ENCODE measurements around the gene FERMT2.
"Not testable (repeated sequence)": the region's sequence is repeated elsewhere in the genome, so short reads cannot be mapped to it uniquely, and the experiment has no call there.

FERMT2 gene

DNA sequence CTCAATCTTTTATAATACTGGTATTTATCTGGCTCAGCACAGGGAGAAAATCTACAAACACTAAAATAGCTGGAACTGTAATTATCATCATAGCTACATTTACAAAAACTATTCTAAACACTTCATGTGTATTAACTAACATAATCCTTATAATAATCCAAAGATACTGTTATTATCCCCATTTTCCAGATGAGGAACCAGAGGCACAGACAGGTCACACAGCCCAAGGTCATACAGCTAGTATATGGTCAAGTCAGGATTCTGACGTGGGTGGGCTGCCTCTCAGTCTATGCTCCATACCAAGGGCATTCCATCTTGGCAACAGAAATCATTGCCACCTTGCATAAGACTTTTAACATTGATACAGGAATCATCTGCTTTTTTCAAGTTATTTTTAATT lies 11.4 kb downstream of the FERMT2 start:
- no peak for DNase-seq

GRCh38 chr14:52937869-52938268 lies 13.0 kb downstream of the FERMT2 start:
- no peak for DNase-seq

- no peak for DNase-seq
Measured at GRCh38 chr14:52937306-52937705, 13.5 kb downstream of the FERMT2 start.

GRCh38 chr14:52936437-52936836 lies 14.4 kb downstream of the FERMT2 start:
- no peak for DNase-seq

DNA sequence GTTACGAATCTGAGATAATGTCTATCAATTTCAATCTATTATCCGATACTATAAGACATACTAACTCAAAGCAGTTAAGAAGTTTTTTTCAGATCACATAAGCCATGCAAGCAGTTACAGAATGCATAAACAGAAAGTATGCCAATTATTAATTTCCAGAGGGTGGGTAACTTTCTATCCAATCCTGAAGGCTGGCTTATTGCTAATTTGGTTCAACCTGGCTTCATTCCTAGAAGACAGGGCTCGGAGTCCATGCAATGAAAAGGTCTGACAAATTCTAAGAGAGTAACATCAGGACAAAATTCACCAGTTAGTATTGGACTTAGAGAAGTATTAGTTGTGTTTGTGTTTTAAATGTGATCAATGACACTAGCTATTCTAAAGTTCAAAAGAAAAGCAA lies 15.0 kb downstream of the FERMT2 start:
- DNase-seq = no peak

- DNase-seq = no peak
Measured at GRCh38 chr14:52934762-52935161, 16.1 kb downstream of the FERMT2 start.

DNA sequence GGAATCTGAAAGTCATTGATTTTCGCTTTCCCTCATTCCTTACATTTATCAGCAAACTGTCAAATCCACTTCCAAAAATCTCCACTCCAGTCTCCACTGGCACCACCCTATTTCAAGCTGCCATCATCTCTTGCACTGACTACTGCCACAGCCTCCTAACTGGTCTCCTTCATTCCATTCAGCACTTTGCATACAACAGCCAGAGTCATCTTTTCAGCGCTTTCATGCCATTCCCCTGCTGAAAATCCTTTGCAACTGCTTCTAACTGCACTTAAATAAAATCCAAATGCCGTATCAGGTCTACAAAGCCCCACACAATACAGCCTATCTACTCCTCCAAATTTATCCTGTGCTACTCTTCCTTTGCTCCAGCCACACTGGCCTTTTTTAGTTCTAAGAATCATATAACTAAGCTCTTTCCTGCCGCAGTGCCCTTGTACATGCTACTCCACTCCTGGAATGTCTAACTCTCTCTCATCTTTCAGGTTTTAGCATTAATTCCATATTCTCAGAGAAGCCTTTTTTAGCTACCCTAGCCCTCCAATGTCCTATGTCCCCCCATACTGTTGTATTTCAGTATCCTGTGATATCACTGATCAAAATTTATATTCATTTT lies 21.6 kb downstream of the FERMT2 start:
- DNase-seq = no peak

GRCh38 chr14:52926953-52927352 lies 23.9 kb downstream of the FERMT2 start:
- DNase-seq = no peak

- no peak for DNase-seq
Measured at GRCh38 chr14:52923902-52924575, 26.8 kb downstream of the FERMT2 start.

- DNase-seq = peak; percentile 41
Measured at GRCh38 chr14:52922656-52923055, 28.2 kb downstream of the FERMT2 start.

DNA sequence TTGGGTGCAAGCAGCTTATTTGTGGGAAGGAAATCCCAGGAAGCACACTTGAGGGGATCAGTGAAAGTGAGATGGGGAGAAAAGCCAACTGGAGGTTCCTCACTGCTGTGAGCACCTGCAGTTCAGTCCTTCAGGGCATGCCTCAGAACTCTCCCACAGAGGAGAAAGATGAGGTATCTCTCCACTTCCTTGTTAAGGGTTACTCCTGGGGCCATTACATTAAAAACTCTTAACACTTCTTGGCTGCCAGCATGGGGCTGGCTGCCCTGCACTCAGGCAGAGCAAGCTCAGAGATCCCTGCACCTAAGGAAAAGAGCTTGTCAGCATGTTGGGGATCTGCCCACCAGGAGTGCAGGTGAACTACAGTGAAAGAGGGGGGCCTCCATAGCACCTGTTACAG lies 28.8 kb downstream of the FERMT2 start:
- DNase-seq = no peak

DNA sequence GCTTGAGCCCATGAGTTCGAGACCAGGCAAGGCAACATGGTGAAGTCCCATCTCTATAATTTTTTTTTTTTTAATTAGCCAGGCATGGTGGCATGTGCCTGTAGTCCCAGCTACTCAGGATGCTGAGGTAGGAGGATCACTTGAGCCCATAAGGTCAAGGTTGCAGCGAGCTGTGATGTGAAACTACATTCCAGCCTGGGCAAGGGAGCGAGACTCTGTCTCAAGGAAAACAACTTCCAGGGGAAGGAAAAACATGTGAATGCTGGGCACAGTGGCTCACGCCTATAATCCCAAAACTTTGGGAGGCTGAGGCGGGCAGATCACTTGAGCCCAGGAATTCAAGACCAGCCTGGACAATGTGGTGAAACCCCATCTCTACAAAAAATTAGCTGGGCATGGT lies 30.4 kb downstream of the FERMT2 start:
- DNase-seq = not testable (repeated sequence)

GRCh38 chr14:52919971-52920370 lies 30.9 kb downstream of the FERMT2 start:
- peak; percentile 35 for DNase-seq

DNA sequence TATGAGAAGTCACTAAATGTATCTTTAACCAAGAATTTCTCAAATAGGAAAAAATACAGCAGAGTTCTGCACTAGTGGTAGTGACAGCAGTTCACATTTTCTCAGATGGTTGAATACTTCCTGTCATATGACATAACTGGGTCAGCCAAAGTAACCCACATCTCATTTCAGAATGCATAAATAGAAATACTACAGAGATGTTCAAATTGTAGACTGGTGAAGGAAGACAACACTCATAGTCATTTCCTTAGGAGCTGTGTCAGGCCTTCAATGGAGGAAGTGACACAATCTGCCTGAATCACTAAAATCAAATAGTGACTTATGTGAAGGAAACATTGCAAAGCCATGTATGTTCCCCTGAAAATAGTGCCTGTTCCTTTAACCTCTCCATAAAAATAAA lies 32.4 kb downstream of the FERMT2 start:
- peak; percentile 60 for DNase-seq

GRCh38 chr14:52917735-52918134 lies 33.1 kb downstream of the FERMT2 start:
- no peak for DNase-seq

DNA sequence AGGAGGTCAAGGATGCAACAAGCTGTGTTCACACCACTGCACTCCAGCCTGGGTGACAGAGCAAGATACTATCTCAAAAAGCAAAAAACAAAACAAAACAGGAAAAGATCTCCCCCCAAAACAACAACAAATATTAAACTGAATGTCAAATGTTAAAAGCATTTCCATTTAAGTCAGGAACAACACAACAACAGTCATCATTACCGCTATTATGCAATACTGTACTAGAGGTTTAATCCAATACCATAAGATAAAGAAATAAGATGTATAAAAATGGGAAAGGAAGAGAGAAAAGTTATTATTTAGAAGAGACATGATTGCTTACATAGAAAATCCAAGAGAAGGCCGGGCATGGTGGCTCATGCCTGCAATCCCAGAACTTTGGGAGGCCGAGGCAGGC lies 36.6 kb downstream of the FERMT2 start:
- DNase-seq = no peak

GRCh38 chr14:52913271-52913670 lies 37.6 kb downstream of the FERMT2 start:
- no peak for DNase-seq

- no peak for DNase-seq
Measured at GRCh38 chr14:52911904-52912303, 38.9 kb downstream of the FERMT2 start.

DNA sequence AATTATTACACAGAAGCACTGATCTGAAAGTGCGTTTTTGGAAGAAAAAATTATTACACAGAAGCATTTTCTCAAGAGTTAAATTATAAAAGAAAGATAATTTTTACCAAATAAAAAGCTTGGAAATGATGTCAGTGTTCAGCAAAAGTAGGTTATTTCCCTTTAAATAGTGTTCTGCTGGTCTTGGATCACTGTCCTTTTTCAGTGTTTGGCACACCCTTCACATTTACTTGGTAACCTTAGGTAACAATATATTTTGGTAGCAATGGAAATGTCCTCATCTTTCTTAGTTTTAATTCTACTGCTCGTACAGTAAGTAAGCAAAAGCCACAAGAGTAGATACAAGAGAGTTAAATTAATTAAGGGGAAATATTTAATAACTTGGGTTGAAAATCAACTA lies 40.3 kb downstream of the FERMT2 start:
- no peak for DNase-seq

- no peak for DNase-seq
Measured at GRCh38 chr14:52907949-52908348, 42.9 kb downstream of the FERMT2 start.

GRCh38 chr14:52906141-52906601 lies 44.7 kb downstream of the FERMT2 start:
- DNase-seq = peak; percentile 92

DNA sequence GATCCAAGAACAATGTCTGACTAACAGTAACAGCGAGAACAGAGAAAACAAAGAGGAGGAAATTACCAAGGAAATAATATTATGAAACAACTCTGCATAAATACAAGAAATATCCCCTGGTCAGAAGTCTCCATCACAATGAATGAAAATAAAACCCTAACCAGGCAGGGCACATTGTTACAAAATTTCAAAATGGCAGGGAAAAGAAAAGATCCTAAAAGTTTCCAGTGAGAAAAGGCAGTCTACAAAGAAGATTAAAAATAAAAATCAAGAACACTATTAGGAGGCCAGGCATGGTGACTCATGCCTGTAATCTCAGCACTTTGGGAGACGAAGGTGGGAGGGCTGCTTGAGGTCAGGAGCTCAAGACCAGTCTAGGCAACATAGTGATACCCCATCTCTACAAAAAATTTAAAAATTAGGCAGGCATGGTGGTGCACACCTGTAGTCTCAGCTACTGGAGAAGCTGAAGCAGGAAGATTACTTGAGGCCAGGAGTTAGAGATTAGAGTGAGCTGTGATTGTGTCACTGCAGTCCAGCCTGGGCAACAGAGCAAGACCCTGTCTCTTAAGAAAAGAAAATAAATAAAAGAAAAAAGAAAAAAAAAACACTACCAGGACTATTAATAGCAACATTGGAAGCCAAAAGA lies 47.8 kb downstream of the FERMT2 start:
- peak; percentile 47 for DNase-seq

- DNase-seq = no peak
Measured at GRCh38 chr14:52901357-52901980, 49.4 kb downstream of the FERMT2 start.

GRCh38 chr14:52900731-52901130 lies 50.1 kb downstream of the FERMT2 start:
- DNase-seq = no peak
